ENCODE measurements around the gene IFNA8. TPM values are rescaled to one million over a fixed set of nuclear protein-coding genes. Genes with fewer than 3 reads are reported as not detected.
"Not testable (repeated sequence)": the region's sequence is repeated elsewhere in the genome, so short reads cannot be mapped to it uniquely, and the experiment has no call there.

IFNA8 gene
- total RNA-seq, 1 donor = not detected

DNA sequence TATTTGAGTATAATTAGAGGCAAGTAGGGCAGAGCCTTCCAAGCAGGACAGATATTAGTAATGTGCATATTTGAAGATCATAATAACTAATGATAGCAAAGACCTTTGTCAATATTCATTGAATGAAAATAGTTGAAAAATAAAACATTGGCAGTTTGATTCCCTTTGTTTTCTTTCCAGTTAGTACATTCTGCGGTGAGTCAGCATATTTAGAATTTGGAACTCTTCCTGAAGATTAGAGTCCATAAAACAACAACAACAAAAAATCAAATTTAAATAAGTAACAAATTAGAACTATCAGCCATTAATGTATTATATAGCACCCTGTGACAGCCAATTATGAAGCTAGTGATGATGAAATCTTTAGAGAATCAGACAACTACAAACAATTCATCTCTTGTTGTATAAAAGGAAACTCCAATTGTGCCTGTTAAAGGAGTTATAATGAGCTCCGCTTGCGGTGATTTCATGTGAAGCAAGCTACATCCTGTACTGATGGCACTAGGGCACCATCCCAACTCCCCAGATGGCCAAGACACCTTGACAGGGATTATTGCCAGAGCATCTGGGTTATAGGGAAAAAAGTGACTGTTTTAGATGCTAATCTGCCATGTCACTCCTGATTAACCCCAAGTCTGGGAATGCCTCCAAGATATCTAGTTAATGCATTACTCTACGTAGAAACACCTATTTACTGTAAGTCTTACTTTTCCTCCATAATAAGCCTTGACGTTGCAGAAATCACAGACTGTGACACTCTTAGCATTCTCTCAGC is 6.8 kb downstream of the IFNA8 start:
- DNase-seq (ENCODE audit: low read depth in 2 of 3, low spot score in 2 of 3) = no peak

DNA sequence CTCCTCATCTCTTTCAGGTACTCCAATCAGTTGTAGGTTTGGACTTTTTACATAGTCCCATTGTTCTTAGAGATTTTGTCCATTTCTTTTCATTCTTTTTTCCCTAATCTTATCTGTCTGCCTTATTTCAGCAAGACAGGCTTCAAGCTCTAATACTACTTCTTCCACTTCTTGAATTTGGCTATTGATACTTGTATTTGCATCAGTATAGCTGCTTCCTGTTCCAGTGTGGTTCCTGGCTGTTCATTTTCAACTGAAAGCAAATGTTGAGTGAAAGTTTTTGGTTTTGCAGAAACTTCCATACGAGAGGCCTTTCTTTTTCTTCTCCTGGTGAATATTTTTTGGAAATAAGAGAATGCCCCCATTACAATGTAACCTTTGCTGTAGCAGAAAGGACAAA is 19.3 kb downstream of the IFNA8 start:
- no peak for DNase-seq (ENCODE audit: low read depth in 2 of 3, low spot score in 2 of 3)

DNA sequence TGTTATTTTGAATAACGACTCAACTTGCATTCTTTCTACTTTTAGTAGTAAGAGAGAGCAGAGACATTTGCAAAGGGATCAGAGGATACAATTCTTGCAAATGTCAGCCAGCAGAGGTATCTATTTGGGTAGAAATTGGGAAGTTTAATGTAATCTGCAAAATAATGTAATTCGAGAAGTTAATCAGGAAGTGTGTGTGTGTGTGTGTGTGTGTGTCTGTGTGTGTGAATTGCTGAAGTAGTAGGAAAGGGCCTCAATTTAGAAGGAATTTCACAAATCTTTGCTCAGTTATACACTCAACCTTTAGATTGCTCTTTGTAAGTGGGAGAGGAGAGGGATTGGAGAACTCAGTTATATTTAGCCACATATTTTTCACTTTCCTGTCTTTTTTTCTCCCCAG is 20.3 kb downstream of the IFNA8 start:
- peak in 1 of 3 donors; percentile 25 for DNase-seq (ENCODE audit: low read depth in 2 of 3, low spot score in 2 of 3)

DNA sequence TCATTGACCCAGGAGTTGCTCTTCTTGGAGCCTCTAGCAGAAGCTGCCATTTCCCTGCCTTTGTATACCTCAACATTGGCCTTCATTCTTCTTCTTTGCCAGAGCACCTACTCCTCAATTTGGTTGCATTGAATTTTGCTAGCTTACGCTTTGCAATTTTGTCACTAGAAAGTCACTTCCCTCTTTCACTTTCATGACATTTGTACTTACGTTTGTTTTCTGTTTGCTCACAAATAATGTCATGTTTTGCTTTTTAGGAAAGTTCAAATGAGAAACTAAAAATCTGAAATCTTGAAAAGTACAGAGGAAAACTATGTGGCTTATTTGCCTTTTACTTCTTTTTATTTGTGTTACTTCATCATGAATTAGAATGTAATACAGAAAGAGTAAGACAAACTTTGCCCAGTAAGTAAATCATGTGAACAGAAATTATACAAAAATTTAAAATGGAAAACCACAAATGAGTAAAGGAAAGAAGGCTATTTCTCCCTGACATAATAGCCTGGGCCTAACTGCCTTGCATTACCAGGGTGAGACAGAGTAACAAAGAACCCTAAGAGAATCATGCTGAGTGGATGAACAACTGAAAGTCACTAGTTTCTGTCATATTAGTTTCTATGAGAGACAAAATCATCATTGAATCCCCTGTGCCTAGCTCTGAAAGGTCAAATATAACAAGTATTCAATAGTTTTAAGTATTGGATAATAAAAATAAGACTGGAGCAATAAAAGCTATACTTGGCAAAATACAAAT is 23.9 kb downstream of the IFNA8 start:
- peak in 1 of 3 donors; percentile 37 for DNase-seq (ENCODE audit: low read depth in 2 of 3, low spot score in 2 of 3)

DNA sequence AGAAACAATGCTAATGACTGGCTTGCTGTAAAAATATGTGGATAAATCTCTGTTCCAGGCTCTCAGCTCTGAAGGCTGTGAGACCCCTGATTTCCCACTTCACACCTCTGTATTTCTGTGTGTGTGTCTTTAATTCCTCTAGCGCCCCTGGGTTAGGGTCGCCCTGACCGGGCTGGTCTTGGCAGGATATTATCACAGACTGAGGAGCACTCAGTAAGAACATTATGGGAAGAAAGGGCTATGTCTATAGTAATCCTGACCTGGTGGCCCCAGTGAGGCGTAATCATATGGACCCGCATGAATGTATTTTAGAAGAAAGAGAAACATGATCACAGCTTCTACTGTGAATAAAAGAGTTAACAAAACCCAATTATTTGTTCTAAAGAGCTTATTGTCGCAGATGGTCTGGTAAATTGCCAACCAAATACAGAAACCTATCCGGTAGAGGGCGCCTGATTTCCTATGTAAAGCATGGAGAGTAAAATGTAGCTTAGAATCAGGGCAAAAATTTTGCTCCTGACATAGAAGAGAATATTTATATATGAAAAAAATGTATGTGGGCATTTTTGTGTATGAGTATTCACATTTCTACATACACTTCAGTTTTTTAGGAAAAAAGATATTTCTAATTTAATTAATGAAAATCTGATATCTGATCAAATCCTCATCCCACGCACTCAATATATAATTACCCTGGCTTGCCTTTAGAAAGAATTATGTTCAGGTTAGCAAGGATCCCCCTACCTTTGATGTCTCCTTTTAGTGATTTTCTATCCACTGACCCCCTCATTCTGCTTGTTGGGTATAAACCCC is 25.5 kb downstream of the IFNA8 start:
- peak in 2 of 3 donors; percentile 50 to 84 for DNase-seq (ENCODE audit: low read depth in 2 of 3, low spot score in 2 of 3)

DNA sequence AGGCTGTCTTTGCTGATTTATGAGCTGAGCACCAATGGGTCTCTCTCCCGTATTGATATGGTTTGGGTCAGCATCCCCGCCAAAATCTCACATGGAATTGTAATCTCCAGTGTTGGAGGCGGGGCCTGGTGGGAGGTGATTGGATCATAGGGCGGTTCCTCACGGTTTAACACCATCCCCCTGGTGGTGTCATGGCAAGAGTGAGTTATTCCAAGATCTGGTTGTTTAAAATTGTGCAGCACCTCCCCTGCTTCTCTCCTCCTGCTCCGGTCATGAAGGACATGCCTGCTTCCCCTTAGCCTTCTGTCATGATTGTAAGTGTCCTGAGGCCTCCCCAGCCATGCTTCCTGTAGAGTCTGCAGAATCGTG is 26.1 kb downstream of the IFNA8 start:
- DNase-seq (ENCODE audit: low read depth in 2 of 3, low spot score in 2 of 3) = not testable (repeated sequence)

DNA sequence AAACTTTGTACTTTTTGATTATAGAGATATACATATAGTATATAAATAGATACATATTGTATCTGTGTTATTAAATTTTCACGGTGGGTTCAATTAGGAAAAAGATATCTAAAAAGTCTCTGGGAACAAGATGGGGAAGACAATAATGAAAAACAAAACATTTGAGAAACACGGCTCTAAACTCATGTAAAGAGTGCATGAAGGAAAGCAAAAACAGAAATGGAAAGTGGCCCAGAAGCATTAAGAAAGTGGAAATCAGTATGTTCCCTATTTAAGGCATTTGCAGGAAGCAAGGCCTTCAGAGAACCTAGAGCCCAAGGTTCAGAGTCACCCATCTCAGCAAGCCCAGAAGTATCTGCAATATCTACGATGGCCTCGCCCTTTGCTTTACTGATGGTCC is 31.2 kb downstream of the IFNA8 start, which contains the start of gene IFNA1:
IFNA1 (plus strand) TSS at position 301 of the 400 bp plus-strand sequence; CDS start at position 370, 69 bp downstream.
- DNase-seq (ENCODE audit: low read depth in 2 of 3, low spot score in 2 of 3) = no peak

DNA sequence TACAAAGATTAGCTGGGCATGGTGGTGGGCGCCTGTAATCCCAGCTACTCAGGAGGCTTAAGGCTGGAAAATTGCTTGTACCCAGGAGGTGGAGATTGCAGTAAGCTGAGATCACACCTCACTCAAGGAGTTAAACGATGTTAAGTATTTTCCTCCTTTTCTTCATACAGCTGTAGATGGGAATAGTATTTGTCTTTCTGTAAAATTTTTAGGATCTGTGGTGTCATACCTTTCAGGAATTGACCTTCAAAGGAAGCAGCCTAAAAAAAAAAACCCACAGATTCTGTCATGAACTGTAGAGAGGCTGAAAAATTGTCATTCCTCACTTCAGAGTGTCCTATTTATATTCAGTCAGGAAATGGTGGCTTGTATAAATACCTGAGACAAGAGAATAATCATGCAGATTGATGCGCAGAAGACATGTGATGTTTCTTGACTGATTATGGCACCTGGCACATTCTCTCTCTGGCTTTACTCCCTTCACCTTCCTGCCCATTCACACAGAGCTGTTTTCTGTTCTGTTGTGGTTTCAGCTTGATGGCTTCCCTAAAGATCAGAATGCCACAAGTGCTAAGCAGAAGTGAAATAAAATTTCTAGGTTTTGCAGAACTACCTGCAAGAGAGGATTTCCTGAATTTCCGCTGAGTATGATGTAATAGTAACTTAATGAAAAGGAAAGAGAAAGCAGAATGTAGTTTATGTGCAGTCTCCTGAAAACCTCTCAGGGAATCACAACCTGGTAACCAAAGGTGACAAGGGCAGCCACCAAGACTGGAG is 35.1 kb downstream of the IFNA8 start:
- DNase-seq (ENCODE audit: low read depth in 2 of 3, low spot score in 2 of 3) = peak; percentile 23 to 88 (median 73)

DNA sequence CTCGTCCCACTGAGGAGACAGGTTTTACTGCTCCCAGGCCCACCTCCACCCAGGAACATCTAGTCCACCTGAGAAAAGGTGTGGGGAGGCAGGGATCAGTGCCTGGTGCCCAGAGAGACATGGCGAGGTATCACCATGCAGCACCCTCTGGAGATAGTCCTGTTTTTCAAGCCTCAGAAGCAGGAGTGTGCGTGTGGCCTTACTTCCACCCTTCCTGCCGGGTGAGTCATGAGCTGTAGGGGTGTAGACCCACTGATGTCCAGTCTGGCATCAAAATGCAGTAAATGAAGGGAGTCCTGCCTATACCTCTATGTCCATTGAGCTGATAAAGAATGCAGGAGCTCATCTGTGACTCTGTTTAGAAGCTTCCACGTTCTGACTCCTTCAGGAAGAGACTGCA is 40.4 kb downstream of the IFNA8 start:
- DNase-seq (ENCODE audit: low read depth in 2 of 3, low spot score in 2 of 3) = not testable (repeated sequence)

DNA sequence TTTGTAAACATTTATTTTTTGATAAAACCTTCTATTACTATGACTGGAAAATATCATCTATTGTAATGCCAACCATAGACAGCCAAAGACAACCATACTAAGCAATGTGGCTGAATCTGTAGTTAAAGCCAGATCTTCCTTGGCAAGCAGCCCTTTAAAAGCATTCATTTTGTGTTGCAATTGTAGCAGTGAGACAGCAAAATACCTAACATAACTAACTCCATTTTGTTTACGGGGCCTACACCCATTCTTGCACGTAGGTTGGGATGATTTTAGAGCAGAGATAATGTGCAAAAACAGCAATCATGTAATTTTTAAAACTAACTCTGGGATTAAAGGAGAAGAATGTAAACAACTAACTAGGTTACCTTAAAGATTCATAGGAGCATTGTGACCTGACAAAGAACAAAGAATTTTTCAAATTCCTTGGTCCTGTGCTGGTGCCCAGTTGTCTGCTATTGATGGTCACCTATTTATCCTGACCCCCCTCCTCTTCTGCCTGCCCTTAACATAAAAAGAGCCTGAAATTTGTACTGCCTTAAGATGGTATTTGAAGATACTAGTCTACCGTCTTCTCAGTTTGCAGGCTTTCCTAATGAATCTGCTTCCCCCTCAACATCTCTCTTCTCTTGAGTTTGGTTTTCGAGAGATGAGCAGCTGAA is 41.9 kb downstream of the IFNA8 start:
- no peak for DNase-seq (ENCODE audit: low read depth in 2 of 3, low spot score in 2 of 3)

DNA sequence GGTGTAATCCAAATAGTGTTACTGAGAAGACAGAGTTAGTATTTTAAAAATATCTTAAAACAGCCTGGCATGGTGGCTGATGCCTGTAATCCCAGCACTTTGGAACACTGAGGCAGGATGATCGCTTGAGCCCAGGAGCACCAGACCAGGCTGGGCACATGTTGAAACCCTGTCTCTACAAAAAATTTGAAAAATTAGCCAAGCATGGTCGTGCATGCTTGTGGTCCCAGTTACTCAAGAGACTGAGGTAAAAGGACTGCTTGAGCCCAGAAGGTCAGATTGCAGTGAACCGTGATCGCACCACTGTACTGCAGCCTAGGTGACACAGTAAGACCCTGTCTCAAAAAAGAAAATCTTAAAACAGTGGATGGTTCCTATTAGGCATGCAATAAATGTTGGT is 43.8 kb downstream of the IFNA8 start:
- no peak for DNase-seq (ENCODE audit: low read depth in 2 of 3, low spot score in 2 of 3)

DNA sequence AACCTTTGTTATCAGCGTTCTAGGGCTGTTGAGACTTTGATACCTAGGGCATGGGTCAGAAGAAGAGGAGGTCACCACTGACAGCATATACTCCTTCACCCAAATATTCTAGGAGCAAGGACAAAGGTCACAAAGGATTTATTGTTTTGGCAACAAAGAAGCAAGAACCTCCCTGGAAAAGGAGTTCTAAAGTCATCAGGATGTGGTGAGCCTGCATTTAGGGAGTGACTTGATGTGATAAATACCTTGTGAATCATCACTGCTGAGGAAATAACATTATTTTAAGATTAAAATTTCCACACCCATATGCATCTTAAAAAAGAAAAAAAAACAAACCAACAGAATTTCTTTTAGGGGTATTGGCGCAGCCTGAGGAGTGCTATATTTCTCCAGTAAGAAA is 45.2 kb downstream of the IFNA8 start:
- DNase-seq (ENCODE audit: low read depth in 2 of 3, low spot score in 2 of 3) = no peak

DNA sequence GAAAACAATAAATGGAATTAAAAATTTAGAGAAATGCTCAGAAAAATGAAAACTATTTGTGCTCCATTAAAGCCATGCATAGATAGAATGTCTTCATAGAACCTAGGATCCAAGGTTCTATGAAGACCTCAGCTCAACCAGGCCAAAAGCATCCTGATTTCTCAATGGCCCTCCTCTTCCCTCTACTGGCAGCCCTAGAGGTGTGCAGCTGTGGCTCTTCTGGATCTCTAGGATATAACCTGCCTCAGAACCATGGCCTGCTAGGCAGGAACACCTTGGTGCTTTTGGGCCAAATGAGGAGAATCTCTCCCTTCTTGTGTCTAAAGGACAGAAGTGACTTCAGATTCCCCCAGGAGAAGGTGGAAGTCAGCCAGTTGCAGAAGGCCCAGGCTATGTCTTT is 46.4 kb downstream of the IFNA8 start:
- DNase-seq (ENCODE audit: low read depth in 2 of 3, low spot score in 2 of 3) = peak in 2 of 3 donors; percentile 44 to 73

Other genes starting within 250 kb of the IFNA8 start
- gene IFNA21, start 242.5 kb upstream of the IFNA8 start, total RNA-seq = not detected
- gene IFNA4, start 221.5 kb upstream of the IFNA8 start, total RNA-seq = not detected
- not detected for gene IFNA7, start 206.9 kb upstream of the IFNA8 start, total RNA-seq
- not detected for gene IFNA10, start 202.0 kb upstream of the IFNA8 start, total RNA-seq
- not detected for gene IFNA16, start 191.8 kb upstream of the IFNA8 start, total RNA-seq
- not detected for gene IFNA17, start 180.9 kb upstream of the IFNA8 start, total RNA-seq
- gene IFNA14, start 169.1 kb upstream of the IFNA8 start, total RNA-seq = not detected
- gene IFNA5, start 103.8 kb upstream of the IFNA8 start, total RNA-seq = not detected
- gene KLHL9, start 73.7 kb upstream of the IFNA8 start, total RNA-seq = 22.6 TPM
- gene IFNA6, start 58.2 kb upstream of the IFNA8 start, total RNA-seq = not detected
- not detected for gene IFNA13, start 41.1 kb upstream of the IFNA8 start, total RNA-seq
- gene IFNA2, start 23.7 kb upstream of the IFNA8 start, total RNA-seq = not detected
- not detected for gene IFNA1, start 31.3 kb downstream of the IFNA8 start, total RNA-seq
- gene IFNE, start 73.2 kb downstream of the IFNA8 start, total RNA-seq = not detected